IMR-90 (cell line): ENCODE measurements around the gene CLSTN1. TPM values are rescaled to one million over a fixed set of nuclear protein-coding genes. Genes with fewer than 3 reads are reported as not detected.

ENCODE experiments used
- ATAC-seq: fragments of 200-7000 bp; cut with Tn5 transposase; 2 replicates; pipeline ENCODE4 v1.9.1; 2020; ENCODE audit warnings: low read depth, mild to moderate bottlenecking, moderate library complexity
- BruUV-seq: library from RNA; stranded (reverse); fragments of 400-500 nt; replicated peaks from 2 replicates; lab custom pipeline; 2021; lab: Mats Ljungman, UMichigan
- CTCF ChIA-PET: fragments of 300-600 bp; formaldehyde crosslinking; extraction: SDS; loops from one replicate; lab custom pipeline; 2021; ENCODE audit warnings: antibody characterized with exemption; lab: Yijun Ruan, JAX
- POLR2A ChIA-PET: fragments of 300-600 bp; sonication (Branson Sonifier 250); formaldehyde crosslinking; loops from one replicate; lab custom pipeline; 2022; ENCODE audit warnings: antibody characterized with exemption; ENCODE audit not compliant: unreplicated experiment; lab: Charles Lee
- DNase-seq: peaks from one replicate; pipeline ENCODE4 v3.0.0; 2013
- H2AFZ ChIP-seq: replicated peaks from 2 replicates; pipeline ENCODE3; 2013; ENCODE audit warnings: low read length, mild to moderate bottlenecking; ENCODE audit not compliant: poor library complexity
- H2AK5ac ChIP-seq: 2 replicates; pipeline ENCODE4 v1.6.1; 2013; ENCODE audit warnings: low read depth, low read length, inconsistent platforms
- H2AK9ac ChIP-seq: replicated peaks from 2 replicates; pipeline ENCODE3; 2013; ENCODE audit warnings: mild to moderate bottlenecking, low read depth, low read length, moderate library complexity; ENCODE audit not compliant: poor library complexity
- H2BK120ac ChIP-seq: 2 replicates; pipeline ENCODE4 v1.6.1; 2013; ENCODE audit warnings: low read depth, low read length, inconsistent platforms
- H2BK15ac ChIP-seq: 3 replicates; pipeline ENCODE4 v1.6.1; 2013; ENCODE audit warnings: low read depth, low read length, inconsistent platforms
- H2BK20ac ChIP-seq: 2 replicates; pipeline ENCODE4 v1.6.1; 2013; ENCODE audit warnings: low read depth, mild to moderate bottlenecking, inconsistent platforms, low read length, moderate library complexity
- H2BK5ac ChIP-seq: 2 replicates; pipeline ENCODE4 v1.6.1; 2013; ENCODE audit warnings: mild to moderate bottlenecking, low read depth, low read length, inconsistent platforms; ENCODE audit not compliant: poor library complexity, severe bottlenecking
- H3K14ac ChIP-seq: replicated peaks from 2 replicates; pipeline ENCODE4 v1.6.1; 2013; ENCODE audit warnings: low read depth, low read length, inconsistent platforms
- H3K18ac ChIP-seq: 2 replicates; pipeline ENCODE4 v1.6.1; 2013; ENCODE audit warnings: low read depth, low read length, control low read depth
- H3K23ac ChIP-seq: 2 replicates; pipeline ENCODE4 v1.6.1; 2013; ENCODE audit warnings: low read depth, low read length, inconsistent platforms
- H3K27ac ChIP-seq: 2 replicates; pipeline ENCODE4 v1.5.1; 2013; ENCODE audit warnings: mild to moderate bottlenecking, control low read depth, low read length; ENCODE audit not compliant: insufficient read depth
- H3K27me3 ChIP-seq: 2 replicates; pipeline ENCODE4 v1.6.1; 2013; ENCODE audit warnings: low read length; ENCODE audit not compliant: control insufficient read depth, insufficient read depth
- H3K36me3 ChIP-seq: 2 replicates; pipeline ENCODE4 v1.6.1; 2013; ENCODE audit warnings: low read length, mixed read lengths; ENCODE audit not compliant: control insufficient read depth, insufficient read depth
- H3K4ac ChIP-seq: 2 replicates; pipeline ENCODE4 v1.6.1; 2013; ENCODE audit warnings: low read depth, low read length, inconsistent platforms
- H3K4me1 ChIP-seq: 2 replicates; pipeline ENCODE4 v1.6.1; 2013; ENCODE audit warnings: low read length, mixed read lengths; ENCODE audit not compliant: control insufficient read depth, insufficient read depth
- H3K4me2 ChIP-seq: 2 replicates; pipeline ENCODE4 v1.6.1; 2013; ENCODE audit warnings: low read depth, mild to moderate bottlenecking, control low read depth, low read length, moderate library complexity
- H3K4me3 ChIP-seq: 2 replicates; pipeline ENCODE4 v1.5.1; 2013; ENCODE audit warnings: low read depth, mild to moderate bottlenecking, control low read depth, low read length, moderate library complexity; ENCODE audit not compliant: insufficient read depth
- H3K56ac ChIP-seq: 2 replicates; pipeline ENCODE4 v1.6.1; 2013; ENCODE audit warnings: low read length, inconsistent platforms; ENCODE audit not compliant: insufficient read depth; ENCODE audit errors: extremely low read depth
- H3K79me1 ChIP-seq, 2 experiments: 2 replicates each; pipeline ENCODE4 v1.6.1; 2013; ENCODE audit warnings: low read length in 2 of 2, inconsistent platforms in 1 of 2, low read depth in 1 of 2
- H3K9ac ChIP-seq: 2 replicates; pipeline ENCODE4 v1.6.1; 2013; ENCODE audit warnings: low read depth, low read length, control low read depth
- H3K9me1 ChIP-seq: 2 replicates; pipeline ENCODE4 v1.6.1; 2013; ENCODE audit warnings: low read length, inconsistent platforms; ENCODE audit not compliant: insufficient read depth
- H3K9me3 ChIP-seq: 2 replicates; pipeline ENCODE4 v1.6.1; 2013; ENCODE audit warnings: low read length; ENCODE audit not compliant: control insufficient read depth, insufficient read depth
- H4K20me1 ChIP-seq: 2 replicates; pipeline ENCODE4 v1.6.1; 2013; ENCODE audit warnings: low read length, inconsistent platforms; ENCODE audit not compliant: insufficient read depth
- H4K5ac ChIP-seq: 2 replicates; pipeline ENCODE4 v1.6.1; 2013; ENCODE audit warnings: mild to moderate bottlenecking, low read depth, low read length, control low read depth
- H4K8ac ChIP-seq, 2 experiments: 2 replicates each; pipeline ENCODE4 v1.6.1; 2013; ENCODE audit warnings: low read depth in 2 of 2, low read length in 2 of 2, control low read depth in 1 of 2, inconsistent platforms in 1 of 2
- H4K91ac ChIP-seq: 2 replicates; pipeline ENCODE4 v1.6.1; 2013; ENCODE audit warnings: low read depth, low read length, inconsistent platforms; ENCODE audit not compliant: insufficient read depth
- SMC3 ChIP-seq: fragments of 150-350 bp; IDR thresholded peaks from 2 replicates; pipeline ENCODE4 v1.6.1; 2016; ENCODE audit warnings: low read depth, mild to moderate bottlenecking, antibody characterized with exemption, low read length, moderate library complexity
- WGBS, 2 experiments: methylation state at CpG; one replicate each; pipeline versions ENCODE4 v1.1.5 to v1.1.7; 2013; ENCODE audit warnings: missing lambda C conversion rate in 2 of 2; ENCODE audit not compliant: insufficient read length in 1 of 2; ENCODE audit errors: extremely low coverage in 2 of 2; 5-methylcytosine and 5-hydroxymethylcytosine counted together
- dilution Hi-C: fragments of 300-500 bp; cut with HindIII; formaldehyde crosslinking; loops from one replicate; pipeline ENCODE4 v1.14.3; 2018; ENCODE audit warnings: low sequenced_read_pairs; ENCODE audit not compliant: unreplicated experiment
- in situ Hi-C: fragments of 300-500 bp; cut with MboI; formaldehyde crosslinking; loops from 3 replicates; pipeline ENCODE4 v1.14.3; 2019; ENCODE audit warnings: low sequenced_read_pairs, inconsistent platforms, mixed read lengths
- intact Hi-C: fragments of 100-400 bp; cut with micrococcal nuclease; formaldehyde crosslinking; loops from 2 replicates; pipeline ENCODE4 v1.10.0; 2022
- polyA plus RNA-seq, 3 experiments: library from polyadenylated mRNA; depleted of rRNA; stranded (reverse); fragments of >200 nt; gene quantifications; 2 replicates each; pipeline ENCODE4 v1.2.3, GENCODE V29; 2012; ENCODE audit warnings: low replicate concordance in 1 of 3
- total RNA-seq: library from RNA; depleted of rRNA; stranded (reverse); fragments of >200 nt; gene quantifications from 2 replicates; pipeline ENCODE4 v1.2.3, GENCODE V29; 2012
- TF ChIP-seq, protein P1 (sequence below): conservative IDR thresholded peaks from 2 replicates; pipeline ENCODE4 v1.5.1; 2012; ENCODE audit warnings: mild to moderate bottlenecking, low read depth, low read length, improper control_type of control experiment

CLSTN1 gene
- total and polyA plus RNA-seq, 2 of the 4 experiments (the other 2 are of a cell fraction), result 30.1 to 72.2 TPM

DNA sequence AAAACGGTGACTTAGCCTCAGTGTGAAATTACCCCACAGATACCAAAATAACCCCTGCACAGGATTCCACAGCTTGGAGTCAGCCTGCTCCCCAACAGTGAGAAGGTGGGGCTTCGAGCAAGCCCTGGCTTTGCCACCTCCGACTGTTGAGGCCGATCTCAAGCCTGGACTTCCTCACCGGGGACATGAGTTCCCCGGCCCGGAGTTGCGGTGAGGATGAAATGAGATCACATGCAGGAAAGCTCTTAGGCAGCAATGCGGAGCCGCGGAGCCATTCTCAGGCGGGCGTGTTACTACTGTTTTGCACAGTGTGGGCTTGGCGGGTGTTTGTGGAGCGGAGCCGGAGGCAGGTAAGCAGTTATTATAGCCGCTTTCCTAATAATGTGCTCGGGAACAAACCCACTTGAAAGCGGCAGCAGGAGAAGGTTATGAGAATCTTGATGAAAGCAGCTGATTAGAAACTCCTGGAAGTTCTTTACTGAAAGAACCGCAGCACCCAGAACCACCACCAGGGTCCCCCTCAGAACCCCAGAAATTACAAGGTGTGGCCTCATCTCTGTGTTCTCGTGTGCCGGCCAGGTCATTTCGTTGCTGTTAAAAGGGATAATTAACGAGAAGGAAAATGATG is 3.9 kb upstream of the CLSTN1 start:
- H3K79me1 ChIP-seq, result peaks cover 6% of the 10 kb centered on the region in 2 experiments; a peak in 3 of 4 replicates
- H3K9ac ChIP-seq, result no peak overlapping the region
- no peak overlapping the region for H4K8ac ChIP-seq
- H2BK5ac ChIP-seq, result no peak overlapping the region
- H3K27me3 ChIP-seq, result peaks cover 4% of the 10 kb centered on the region; the same call in 1 of the 2 replicates
- no peak for DNase-seq
- CTCF ChIA-PET, result no interaction called here
- H3K9me3 ChIP-seq, result no peaks in the 10 kb centered on the region
- H3K56ac ChIP-seq, result no peak overlapping the region
- H2AFZ ChIP-seq, result no peak overlapping the region
- no peak overlapping the region for H3K23ac ChIP-seq
- H4K91ac ChIP-seq, result no peak overlapping the region
- BruUV-seq, result no TSS peak
- ATAC-seq, result no peak
- 84% methylated on average over 14 of the region's 24 CpGs; no CpG with 5 or more reads in 1 of the 2 experiments for WGBS, 2 experiments
- no peak overlapping the region for H2AK5ac ChIP-seq
- dilution Hi-C loops (no loop called here), intact Hi-C loops (no loop called here), in situ Hi-C loops (no loop called here)
- TF ChIP-seq, protein P1, sequence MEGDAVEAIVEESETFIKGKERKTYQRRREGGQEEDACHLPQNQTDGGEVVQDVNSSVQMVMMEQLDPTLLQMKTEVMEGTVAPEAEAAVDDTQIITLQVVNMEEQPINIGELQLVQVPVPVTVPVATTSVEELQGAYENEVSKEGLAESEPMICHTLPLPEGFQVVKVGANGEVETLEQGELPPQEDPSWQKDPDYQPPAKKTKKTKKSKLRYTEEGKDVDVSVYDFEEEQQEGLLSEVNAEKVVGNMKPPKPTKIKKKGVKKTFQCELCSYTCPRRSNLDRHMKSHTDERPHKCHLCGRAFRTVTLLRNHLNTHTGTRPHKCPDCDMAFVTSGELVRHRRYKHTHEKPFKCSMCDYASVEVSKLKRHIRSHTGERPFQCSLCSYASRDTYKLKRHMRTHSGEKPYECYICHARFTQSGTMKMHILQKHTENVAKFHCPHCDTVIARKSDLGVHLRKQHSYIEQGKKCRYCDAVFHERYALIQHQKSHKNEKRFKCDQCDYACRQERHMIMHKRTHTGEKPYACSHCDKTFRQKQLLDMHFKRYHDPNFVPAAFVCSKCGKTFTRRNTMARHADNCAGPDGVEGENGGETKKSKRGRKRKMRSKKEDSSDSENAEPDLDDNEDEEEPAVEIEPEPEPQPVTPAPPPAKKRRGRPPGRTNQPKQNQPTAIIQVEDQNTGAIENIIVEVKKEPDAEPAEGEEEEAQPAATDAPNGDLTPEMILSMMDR, result 0 out of 2 replicates have a peak, but pooled peaks have one; percentile 14
- TF ChIP-seq SMC3, result no peak
- H3K9me1 ChIP-seq, result peaks cover 7% of the 10 kb centered on the region; the same call in 1 of the 2 replicates
- no peak overlapping the region for H3K14ac ChIP-seq
- no peak overlapping the region for H3K4me3 ChIP-seq
- no peak overlapping the region for H2BK20ac ChIP-seq
- no peak overlapping the region for H4K5ac ChIP-seq
- no peaks in the 10 kb centered on the region for H3K36me3 ChIP-seq
- no peak overlapping the region for H2BK120ac ChIP-seq
- no peak overlapping the region for H3K27ac ChIP-seq
- no peak overlapping the region for H3K4me2 ChIP-seq
- H3K4me1 ChIP-seq, result 0 out of 2 replicates have a peak, but pooled peaks cover 2% of the 10 kb centered on the region
- no peak overlapping the region for H3K4ac ChIP-seq
- H2BK15ac ChIP-seq, result no peak overlapping the region
- no peak overlapping the region for H3K18ac ChIP-seq
- peak overlapping the region; percentile 23 for H2AK9ac ChIP-seq
- peaks cover 5% of the 10 kb centered on the region; the same call in 1 of the 2 replicates for H4K20me1 ChIP-seq
- POLR2A ChIA-PET, result no interaction called here
